Measurements from ENCODE around the gene SLC34A2.
"Not testable (repeated sequence)": the region's sequence is repeated elsewhere in the genome, so short reads cannot be mapped to it uniquely, and the experiment has no call there.

The SLC34A2 gene

DNA sequence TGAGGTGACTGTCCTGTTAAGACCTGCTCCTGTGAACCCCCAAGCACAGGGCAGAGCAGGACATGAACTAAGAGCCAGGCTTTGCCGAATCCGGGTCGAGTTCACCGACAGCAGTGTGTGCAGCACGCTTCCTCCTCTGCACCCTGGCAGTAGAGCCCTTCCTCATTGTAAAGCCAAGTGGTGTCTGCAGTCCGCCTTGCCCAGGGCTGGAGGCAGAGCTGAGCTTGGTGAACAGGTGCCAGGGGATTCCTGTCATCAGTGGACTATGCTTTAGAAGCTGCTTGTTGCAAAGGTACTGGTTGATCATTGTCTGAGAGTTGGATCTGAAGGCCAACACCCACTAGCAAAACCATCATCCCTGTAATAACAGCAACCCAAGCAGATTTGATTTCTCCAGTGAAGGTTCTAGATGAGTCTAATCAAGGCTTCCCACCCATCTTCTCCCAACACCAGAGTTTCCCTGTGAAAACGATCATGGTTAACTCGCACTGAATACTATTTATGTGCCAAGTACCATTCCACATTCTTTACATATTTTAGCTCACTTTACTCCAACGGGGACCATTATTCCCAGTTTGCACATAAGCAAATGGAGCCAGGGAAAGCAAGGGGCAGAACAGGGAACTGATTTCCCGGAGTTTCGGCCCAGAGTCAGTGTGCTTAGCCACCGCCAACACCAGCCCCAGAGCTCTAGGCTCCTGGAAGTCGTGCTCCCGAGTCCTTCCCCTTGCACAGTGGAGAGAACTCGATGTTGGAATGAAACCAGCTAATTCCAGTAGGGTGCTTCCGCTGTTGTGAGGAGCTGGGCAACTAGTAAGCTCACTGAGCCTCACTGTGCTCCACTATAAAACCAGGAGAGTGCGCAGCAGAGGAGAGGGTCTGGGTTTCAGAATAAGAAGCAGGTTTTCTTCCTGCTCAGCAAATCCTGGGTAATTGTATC lies 1.4 kb upstream of the SLC34A2 start:
- Histone ChIP-seq H3K4me2 (no peak overlapping the region), H3K36me3 (ENCODE audit: insufficient read depth) (no peaks in the 10 kb centered on the region), H3K27ac (no peak overlapping the region), H2AFZ (ENCODE audit: low read depth) (no peak overlapping the region), H3K4me1 (ENCODE audit: low read depth, poor library complexity, severe bottlenecking) (no peaks in the 10 kb centered on the region), H4K20me1 (ENCODE audit: insufficient read depth) (no peaks in the 10 kb centered on the region), H3K27me3 (ENCODE audit: insufficient read depth, low read depth) (no peaks in the 10 kb centered on the region), H3K9ac (no peak overlapping the region), H3K79me2 (ENCODE audit: insufficient read depth, low read depth) (no peaks in the 10 kb centered on the region), H3K4me3 (IDR thresholded peaks at IDR 0.05; ENCODE audit: insufficient read depth, low read depth, low read length) (no peak overlapping the region)
- no peak for TF ChIP-seq CTCF (conservative IDR thresholded peaks at IDR 0.05; ENCODE audit: low read depth, low read length)

DNA sequence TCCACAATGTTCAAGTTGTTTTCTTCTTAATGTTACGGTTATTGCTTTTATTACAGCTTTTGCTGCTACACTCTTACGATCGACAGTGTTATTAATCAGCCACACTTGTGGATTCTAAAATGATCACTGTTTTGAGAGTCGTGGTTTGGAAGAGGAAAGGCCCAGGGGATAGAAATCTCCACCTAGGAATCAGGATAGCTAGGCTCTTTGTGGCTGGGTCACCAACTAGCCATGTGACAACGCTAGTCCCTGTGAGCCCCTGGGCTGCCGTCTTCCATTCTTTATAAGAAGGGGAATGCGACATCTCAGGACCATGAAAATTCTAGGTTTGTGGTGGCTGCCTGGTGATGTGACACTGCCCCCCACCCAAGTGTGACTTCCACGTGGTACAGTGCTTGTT lies 380 bp downstream of the SLC34A2 start:
- H3K4me2 ChIP-seq, result no peak overlapping the region
- H2AFZ ChIP-seq (ENCODE audit: low read depth), result no peak overlapping the region
- no peak overlapping the region for H3K27ac ChIP-seq
- H3K36me3 ChIP-seq (ENCODE audit: insufficient read depth), result no peaks in the 10 kb centered on the region
- no peaks in the 10 kb centered on the region for H3K27me3 ChIP-seq (ENCODE audit: insufficient read depth, low read depth)
- no peaks in the 10 kb centered on the region for H3K79me2 ChIP-seq (ENCODE audit: insufficient read depth, low read depth)
- no peak overlapping the region for H3K9ac ChIP-seq
- H4K20me1 ChIP-seq (ENCODE audit: insufficient read depth), result no peaks in the 10 kb centered on the region
- no peaks in the 10 kb centered on the region for H3K4me1 ChIP-seq (ENCODE audit: low read depth, poor library complexity, severe bottlenecking)
- no peak for TF ChIP-seq CTCF (conservative IDR thresholded peaks at IDR 0.05; ENCODE audit: low read depth, low read length)
- no peak overlapping the region for H3K4me3 ChIP-seq (IDR thresholded peaks at IDR 0.05; ENCODE audit: insufficient read depth, low read depth, low read length)

GRCh38 chr4:25658357-25658771 lies 2.7 kb downstream of the SLC34A2 start:
- H3K27ac ChIP-seq, result no peak overlapping the region
- H3K27me3 ChIP-seq (ENCODE audit: insufficient read depth, low read depth), result no peaks in the 10 kb centered on the region
- H3K79me2 ChIP-seq (ENCODE audit: insufficient read depth, low read depth), result no peaks in the 10 kb centered on the region
- no peaks in the 10 kb centered on the region for H4K20me1 ChIP-seq (ENCODE audit: insufficient read depth)
- no peak for TF ChIP-seq CTCF (conservative IDR thresholded peaks at IDR 0.05; ENCODE audit: low read depth, low read length)
- H3K4me3 ChIP-seq (IDR thresholded peaks at IDR 0.05; ENCODE audit: insufficient read depth, low read depth, low read length), result no peak overlapping the region
- no peaks in the 10 kb centered on the region for H3K36me3 ChIP-seq (ENCODE audit: insufficient read depth)
- no peak overlapping the region for H3K9ac ChIP-seq
- no peaks in the 10 kb centered on the region for H3K4me1 ChIP-seq (ENCODE audit: low read depth, poor library complexity, severe bottlenecking)
- H2AFZ ChIP-seq (ENCODE audit: low read depth), result no peak overlapping the region
- H3K4me2 ChIP-seq, result no peak overlapping the region

GRCh38 chr4:25658777-25659176 lies 3.1 kb downstream of the SLC34A2 start:
- Histone ChIP-seq H3K4me1 (ENCODE audit: low read depth, poor library complexity, severe bottlenecking) (no peaks in the 10 kb centered on the region), H2AFZ (ENCODE audit: low read depth) (no peak overlapping the region), H4K20me1 (ENCODE audit: insufficient read depth) (no peaks in the 10 kb centered on the region), H3K79me2 (ENCODE audit: insufficient read depth, low read depth) (no peaks in the 10 kb centered on the region), H3K9ac (no peak overlapping the region), H3K27ac (no peak overlapping the region), H3K36me3 (ENCODE audit: insufficient read depth) (no peaks in the 10 kb centered on the region), H3K4me2 (no peak overlapping the region), H3K27me3 (ENCODE audit: insufficient read depth, low read depth) (no peaks in the 10 kb centered on the region), H3K4me3 (IDR thresholded peaks at IDR 0.05; ENCODE audit: insufficient read depth, low read depth, low read length) (no peak overlapping the region)
- no peak for TF ChIP-seq CTCF (conservative IDR thresholded peaks at IDR 0.05; ENCODE audit: low read depth, low read length)

DNA sequence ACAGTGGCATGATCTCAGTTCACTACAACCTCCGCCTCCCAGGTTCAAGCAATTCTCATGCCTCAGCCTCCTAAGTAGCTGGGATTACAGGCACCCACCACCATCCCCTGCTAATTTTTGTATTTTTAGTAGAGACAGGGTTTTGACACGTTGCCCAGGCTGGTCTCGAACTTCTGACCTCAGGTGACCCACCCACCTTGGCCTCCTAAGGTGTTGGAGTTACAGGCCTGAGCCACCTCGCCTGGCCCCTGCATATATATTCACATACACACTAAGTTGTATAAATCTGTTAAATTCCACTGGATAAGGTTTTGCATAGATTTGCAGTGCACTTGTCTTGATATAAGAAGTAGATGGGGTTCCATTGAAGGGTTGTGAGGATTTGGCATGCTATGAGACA lies 5.8 kb downstream of the SLC34A2 start:
- H3K9ac ChIP-seq; H3K79me2 ChIP-seq (ENCODE audit: insufficient read depth, low read depth); H3K4me2 ChIP-seq; H3K27ac ChIP-seq; H4K20me1 ChIP-seq (ENCODE audit: insufficient read depth); H3K36me3 ChIP-seq (ENCODE audit: insufficient read depth); H2AFZ ChIP-seq (ENCODE audit: low read depth); H3K4me1 ChIP-seq (ENCODE audit: low read depth, poor library complexity, severe bottlenecking); H3K4me3 ChIP-seq (IDR thresholded peaks at IDR 0.05; ENCODE audit: insufficient read depth, low read depth, low read length); H3K27me3 ChIP-seq (ENCODE audit: insufficient read depth, low read depth): not testable (repeated sequence)

Data from KMS-11 (cell line).